Mesenchymal stem cell (in vitro differentiated cells and primary cell): Measurements from ENCODE around the gene C9orf78.

ENCODE experiments used
- DNase-seq: peaks from one replicate; pipeline ENCODE4 v3.0.0-alpha.2; 2013
- H2AFZ ChIP-seq: one replicate; pipeline ENCODE4 v1.6.1; 2013; ENCODE audit warnings: low read depth, mild to moderate bottlenecking, control low read depth, inconsistent platforms, low read length, moderate library complexity
- H2AK5ac ChIP-seq: 2 replicates; pipeline ENCODE4 v1.6.1; 2013; ENCODE audit warnings: low read length, moderate library complexity, mild to moderate bottlenecking, inconsistent platforms; ENCODE audit not compliant: severe bottlenecking
- H2BK120ac ChIP-seq: one replicate; pipeline ENCODE4 v1.6.1; 2013; ENCODE audit warnings: low read depth, mild to moderate bottlenecking, inconsistent platforms, low read length, moderate library complexity
- H2BK12ac ChIP-seq, 2 experiments: one replicate each; pipeline ENCODE4 v1.6.1; 2013; ENCODE audit warnings: inconsistent platforms in 2 of 2, low read length in 2 of 2, mild to moderate bottlenecking in 2 of 2, moderate library complexity in 2 of 2, control low read depth in 1 of 2
- H2BK15ac ChIP-seq: one replicate; pipeline ENCODE4 v1.6.1; 2013; ENCODE audit warnings: mild to moderate bottlenecking, low read depth, inconsistent platforms; ENCODE audit not compliant: poor library complexity, severe bottlenecking
- H2BK5ac ChIP-seq: 2 replicates; pipeline ENCODE4 v1.6.1; 2013; ENCODE audit warnings: low read depth, mild to moderate bottlenecking, low read length, control low read depth, inconsistent platforms; ENCODE audit not compliant: poor library complexity, severe bottlenecking
- H3K14ac ChIP-seq, 2 experiments: one replicate each; pipeline ENCODE4 v1.6.1; 2013; ENCODE audit warnings: inconsistent platforms in 2 of 2, low read length in 2 of 2, control low read depth in 1 of 2, mild to moderate bottlenecking in 1 of 2, moderate library complexity in 1 of 2
- H3K18ac ChIP-seq, 2 experiments: one replicate each; pipeline ENCODE4 v1.6.1; 2013; ENCODE audit warnings: inconsistent platforms in 2 of 2, low read length in 2 of 2, control low read depth in 1 of 2, low read depth in 1 of 2, mild to moderate bottlenecking in 1 of 2
- H3K23ac ChIP-seq, 2 experiments: one replicate each; pipeline ENCODE4 v1.6.1; 2013; ENCODE audit warnings: inconsistent platforms in 2 of 2, low read length in 2 of 2, mild to moderate bottlenecking in 2 of 2, moderate library complexity in 2 of 2, control low read depth in 1 of 2
- H3K27ac ChIP-seq: 2 replicates; pipeline ENCODE4 v1.5.1; 2013; ENCODE audit warnings: mild to moderate bottlenecking, moderate library complexity, low read length, control low read depth, inconsistent platforms; ENCODE audit not compliant: poor library complexity, severe bottlenecking
- H3K27me3 ChIP-seq, 2 experiments: 2 replicates each; pipeline versions ENCODE4 v1.6.1 to v1.7.0; 2013; ENCODE audit warnings: low read length in 2 of 2, mild to moderate bottlenecking in 2 of 2, moderate library complexity in 2 of 2, control low read depth in 1 of 2, inconsistent platforms in 1 of 2; ENCODE audit not compliant: control insufficient read depth in 1 of 2, insufficient read depth in 1 of 2
- H3K36me3 ChIP-seq, 2 experiments: 2 replicates each; pipeline versions ENCODE4 v1.6.1 to v1.7.0; 2013; ENCODE audit warnings: low read length in 2 of 2, control low read depth in 1 of 2, inconsistent platforms in 1 of 2, low read depth in 1 of 2, mild to moderate bottlenecking in 1 of 2; ENCODE audit not compliant: insufficient read depth in 2 of 2, control insufficient read depth in 1 of 2
- H3K4ac ChIP-seq, 2 experiments: one replicate each; pipeline ENCODE4 v1.6.1; 2013; ENCODE audit warnings: inconsistent platforms in 2 of 2, low read length in 2 of 2, mild to moderate bottlenecking in 2 of 2, moderate library complexity in 2 of 2, control low read depth in 1 of 2, low read depth in 1 of 2
- H3K4me1 ChIP-seq: 2 replicates; pipeline ENCODE4 v1.6.1; 2013; ENCODE audit warnings: low read depth, low read length, control low read depth; ENCODE audit not compliant: control insufficient read depth, insufficient read depth
- H3K4me2 ChIP-seq: 2 replicates; pipeline ENCODE4 v1.6.1; 2013; ENCODE audit warnings: low read length, mild to moderate bottlenecking, inconsistent platforms; ENCODE audit not compliant: poor library complexity, severe bottlenecking
- H3K4me3 ChIP-seq, 2 experiments: 2 replicates each; pipeline versions ENCODE4 v1.5.1 to v1.7.0; 2013; ENCODE audit warnings: low read length in 2 of 2, mild to moderate bottlenecking in 2 of 2, control low read depth in 1 of 2, low read depth in 1 of 2; ENCODE audit not compliant: insufficient read depth in 1 of 2
- H3K79me1 ChIP-seq: replicated peaks from 2 replicates; pipeline ENCODE4 v1.6.1; 2013; ENCODE audit warnings: mild to moderate bottlenecking, control low read depth, low read length, inconsistent platforms; ENCODE audit not compliant: poor library complexity, severe bottlenecking
- H3K9ac ChIP-seq: 2 replicates; pipeline ENCODE4 v1.7.0; 2013; ENCODE audit warnings: mild to moderate bottlenecking, low read length, moderate library complexity
- H3K9me3 ChIP-seq: 2 replicates; pipeline ENCODE4 v1.7.0; 2013; ENCODE audit warnings: mild to moderate bottlenecking, low read length; ENCODE audit not compliant: control insufficient read depth
- H4K8ac ChIP-seq: one replicate; pipeline ENCODE4 v1.6.1; 2013; ENCODE audit warnings: inconsistent platforms, mild to moderate bottlenecking, low read length, moderate library complexity
- H4K91ac ChIP-seq: one replicate; pipeline ENCODE4 v1.6.1; 2013; ENCODE audit warnings: mild to moderate bottlenecking, low read length, inconsistent platforms
- WGBS: methylation state at CpG from one replicate; pipeline ENCODE4 v1.1.7; 2013; ENCODE audit warnings: mixed read lengths; 5-methylcytosine and 5-hydroxymethylcytosine counted together

C9orf78 gene

DNA sequence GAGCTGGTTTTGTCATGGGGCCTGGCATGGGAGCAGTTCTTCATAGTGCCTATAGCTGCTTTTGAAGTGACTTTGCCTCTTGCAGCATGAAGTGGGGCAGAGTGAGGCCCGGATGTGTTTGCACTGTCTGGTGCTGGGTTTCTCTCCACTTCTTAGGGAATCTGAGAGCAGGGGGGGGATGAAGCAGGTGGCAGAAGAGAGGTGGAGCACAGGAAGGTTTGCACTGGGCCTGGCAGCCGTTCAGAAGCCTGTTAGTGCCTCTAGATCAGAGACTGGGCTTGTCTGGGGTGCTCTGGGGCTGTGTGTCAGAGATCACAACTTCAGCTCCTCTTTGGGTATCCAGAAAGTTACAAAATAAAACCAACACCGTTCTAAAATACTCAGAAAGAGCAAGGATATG, 18.5 kb upstream of the C9orf78 start:
- Histone ChIP-seq H3K9me3 (no peaks in the 10 kb centered on the region), H2BK5ac (no peak overlapping the region), H3K18ac (no peak overlapping the region), H3K23ac (no peak overlapping the region), H4K91ac (no peak overlapping the region), H3K27me3 (no peaks in the 10 kb centered on the region), H4K8ac (no peak overlapping the region), H3K4ac (no peak overlapping the region), H3K9ac (no peak overlapping the region), H3K27ac (no peak overlapping the region), H3K4me1 (peaks cover 4% of the 10 kb centered on the region), H3K14ac (no peak overlapping the region), H3K4me2 (no peak overlapping the region), H2BK15ac (no peak overlapping the region), H2BK12ac (no peak overlapping the region), H2BK120ac (no peak overlapping the region), H2AFZ (no peak overlapping the region), H3K4me3 (no peak overlapping the region), H3K79me1 (peaks cover 2% of the 10 kb centered on the region), H2AK5ac (no peak overlapping the region), H3K36me3 (peaks cover 58 to 87% of the 10 kb centered on the region in 2 experiments)
- 66% methylated on average over 3 of the region's 3 CpGs for WGBS
- DNase-seq: no peak

DNA sequence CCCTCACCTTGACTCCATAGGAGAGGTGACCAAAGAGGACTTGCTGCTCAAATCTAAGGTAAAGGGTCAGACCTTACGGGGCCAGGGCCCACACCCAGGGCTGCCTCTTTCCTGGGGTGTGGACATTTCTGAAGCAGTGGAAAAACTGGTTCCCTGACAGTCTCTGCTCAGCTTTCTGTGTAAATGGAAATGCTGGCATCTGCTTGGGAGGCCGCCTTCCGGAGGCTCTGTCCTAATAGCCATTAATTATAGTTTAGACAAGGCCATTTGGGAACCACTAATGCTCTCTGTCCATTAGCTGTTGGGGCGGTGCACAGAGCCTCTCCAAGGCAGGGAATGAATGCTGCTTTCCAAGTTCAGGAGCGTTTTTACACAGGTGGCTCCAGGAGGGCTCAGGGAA, 17.5 kb upstream of the C9orf78 start:
- Histone ChIP-seq H3K4ac (no peak overlapping the region), H3K14ac (no peak overlapping the region), H2BK12ac (no peak overlapping the region), H3K4me2 (no peak overlapping the region), H3K36me3 (peaks cover 49 to 77% of the 10 kb centered on the region in 2 experiments), H3K27me3 (no peaks in the 10 kb centered on the region), H4K91ac (no peak overlapping the region), H4K8ac (no peak overlapping the region), H3K4me3 (no peak overlapping the region), H3K79me1 (peaks cover 2% of the 10 kb centered on the region), H2BK120ac (no peak overlapping the region), H2BK15ac (no peak overlapping the region), H3K18ac (no peak overlapping the region), H3K9me3 (no peaks in the 10 kb centered on the region), H3K23ac (no peak overlapping the region), H2AK5ac (no peak overlapping the region), H3K4me1 (peaks cover 4% of the 10 kb centered on the region), H3K27ac (no peak overlapping the region), H3K9ac (no peak overlapping the region), H2BK5ac (no peak overlapping the region), H2AFZ (no peak overlapping the region)
- DNase-seq: no peak
- WGBS: 66% methylated on average over 5 of the region's 5 CpGs

DNA sequence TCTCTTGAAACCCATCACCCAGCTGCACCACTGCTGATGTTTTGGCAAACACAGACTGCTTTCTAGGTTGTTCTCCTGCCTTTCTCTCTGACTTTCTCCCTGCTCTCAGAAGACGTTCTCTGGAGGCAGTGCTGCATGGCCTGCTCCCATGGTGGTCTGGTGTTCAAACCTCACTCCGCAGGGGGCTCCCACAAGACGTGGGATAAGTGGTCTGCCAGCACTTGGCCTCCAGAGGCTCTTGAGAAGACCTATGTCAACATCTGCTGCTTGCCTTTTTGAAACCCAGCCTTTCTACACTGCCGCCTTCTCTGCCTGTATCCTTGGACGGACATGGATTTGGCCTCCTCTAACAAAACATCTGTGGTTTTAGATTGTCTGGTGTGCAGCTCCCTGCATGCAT, 16.7 kb upstream of the C9orf78 start:
- Histone ChIP-seq H3K4me3 (no peak overlapping the region), H2AFZ (no peak overlapping the region), H3K4me1 (peaks cover 4% of the 10 kb centered on the region), H3K14ac (no peak overlapping the region), H2AK5ac (no peak overlapping the region), H3K18ac (no peak overlapping the region), H2BK12ac (no peak overlapping the region), H3K4me2 (no peak overlapping the region), H3K27me3 (no peaks in the 10 kb centered on the region), H4K91ac (no peak overlapping the region), H3K79me1 (peaks cover 2% of the 10 kb centered on the region), H3K36me3 (peaks cover 42 to 70% of the 10 kb centered on the region in 2 experiments), H2BK120ac (no peak overlapping the region), H4K8ac (no peak overlapping the region), H3K27ac (no peak overlapping the region), H3K4ac (no peak overlapping the region), H3K23ac (no peak overlapping the region), H3K9ac (no peak overlapping the region), H3K9me3 (no peaks in the 10 kb centered on the region), H2BK5ac (no peak overlapping the region), H2BK15ac (no peak overlapping the region)
- no peak for DNase-seq
- WGBS: 81% methylated on average over 5 of the region's 5 CpGs

DNA sequence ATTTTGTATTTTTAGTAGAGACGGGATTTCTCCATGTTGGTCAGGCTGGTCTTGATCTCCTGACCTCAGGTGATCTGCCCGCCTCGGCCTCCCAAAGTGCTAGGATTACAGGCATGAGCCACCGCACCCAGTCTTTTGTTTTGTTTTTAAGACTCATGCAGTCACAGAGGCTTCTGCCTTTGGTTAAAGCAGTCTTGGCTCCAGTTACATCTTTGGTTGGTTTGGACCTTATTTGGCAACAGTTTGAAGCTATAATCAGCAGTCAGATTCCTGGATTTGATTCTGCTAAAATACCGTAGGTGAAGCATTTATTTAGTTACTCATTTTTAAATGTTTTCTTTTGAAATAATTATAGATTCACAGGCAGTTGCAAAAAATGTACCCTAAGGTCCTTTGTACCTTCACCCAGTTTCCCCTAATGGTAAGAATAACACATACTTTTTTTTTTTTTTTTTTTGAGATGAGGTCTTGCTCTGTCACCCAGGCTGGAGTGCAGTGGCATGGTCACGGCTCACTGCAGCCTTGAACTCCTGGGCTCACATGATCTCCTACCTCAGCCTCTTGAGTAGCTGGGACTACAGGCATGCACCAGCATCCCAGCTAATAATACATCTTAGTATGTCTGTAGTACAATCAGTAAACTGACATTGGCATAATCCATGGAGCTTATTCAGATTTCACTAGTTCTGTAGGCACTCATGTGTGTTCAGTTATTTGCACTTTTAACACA, 15.9 kb upstream of the C9orf78 start:
- Histone ChIP-seq H3K27me3 (no peaks in the 10 kb centered on the region), H3K9ac (no peak overlapping the region), H3K4me3 (no peak overlapping the region), H4K8ac (no peak overlapping the region), H2BK15ac (no peak overlapping the region), H3K18ac (no peak overlapping the region), H3K4me1 (peaks cover 4% of the 10 kb centered on the region), H2BK120ac (no peak overlapping the region), H3K23ac (no peak overlapping the region), H3K27ac (no peak overlapping the region), H4K91ac (no peak overlapping the region), H3K9me3 (no peaks in the 10 kb centered on the region), H2BK12ac (no peak overlapping the region), H3K4me2 (no peak overlapping the region), H3K14ac (no peak overlapping the region), H3K36me3 (peaks cover 35 to 62% of the 10 kb centered on the region in 2 experiments), H2BK5ac (no peak overlapping the region), H3K79me1 (peaks cover 2% of the 10 kb centered on the region), H3K4ac (no peak overlapping the region), H2AK5ac (no peak overlapping the region), H2AFZ (no peak overlapping the region)
- WGBS: 99% methylated on average over 5 of the region's 6 CpGs
- no peak for DNase-seq
